IMR-90 (cell line): ENCODE data around the gene L3HYPDH. TPM values are rescaled to one million over a fixed set of nuclear protein-coding genes. Genes with fewer than 3 reads are reported as not detected.

Source experiments
- ATAC-seq: fragments of 200-7000 bp; cut with Tn5 transposase; 2 replicates; pipeline ENCODE4 v1.9.1; 2020; ENCODE audit warnings: low read depth, mild to moderate bottlenecking, moderate library complexity
- BruUV-seq: library from RNA; stranded (reverse); fragments of 400-500 nt; replicated peaks from 2 replicates; lab custom pipeline; 2021; lab: Mats Ljungman, UMichigan
- CTCF ChIA-PET: fragments of 300-600 bp; formaldehyde crosslinking; extraction: SDS; loops from one replicate; lab custom pipeline; 2021; ENCODE audit warnings: antibody characterized with exemption; lab: Yijun Ruan, JAX
- POLR2A ChIA-PET: fragments of 300-600 bp; sonication (Branson Sonifier 250); formaldehyde crosslinking; loops from one replicate; lab custom pipeline; 2022; ENCODE audit warnings: antibody characterized with exemption; ENCODE audit not compliant: unreplicated experiment; lab: Charles Lee
- DNase-seq: peaks from one replicate; pipeline ENCODE4 v3.0.0; 2013
- H2AFZ ChIP-seq: replicated peaks from 2 replicates; pipeline ENCODE3; 2013; ENCODE audit warnings: low read length, mild to moderate bottlenecking; ENCODE audit not compliant: poor library complexity
- H2AK5ac ChIP-seq: 2 replicates; pipeline ENCODE4 v1.6.1; 2013; ENCODE audit warnings: low read depth, low read length, inconsistent platforms
- H2AK9ac ChIP-seq: replicated peaks from 2 replicates; pipeline ENCODE3; 2013; ENCODE audit warnings: mild to moderate bottlenecking, low read depth, low read length, moderate library complexity; ENCODE audit not compliant: poor library complexity
- H2BK120ac ChIP-seq: 2 replicates; pipeline ENCODE4 v1.6.1; 2013; ENCODE audit warnings: low read depth, low read length, inconsistent platforms
- H2BK15ac ChIP-seq: 3 replicates; pipeline ENCODE4 v1.6.1; 2013; ENCODE audit warnings: low read depth, low read length, inconsistent platforms
- H2BK20ac ChIP-seq: 2 replicates; pipeline ENCODE4 v1.6.1; 2013; ENCODE audit warnings: low read depth, mild to moderate bottlenecking, inconsistent platforms, low read length, moderate library complexity
- H2BK5ac ChIP-seq: 2 replicates; pipeline ENCODE4 v1.6.1; 2013; ENCODE audit warnings: mild to moderate bottlenecking, low read depth, low read length, inconsistent platforms; ENCODE audit not compliant: poor library complexity, severe bottlenecking
- H3K14ac ChIP-seq: replicated peaks from 2 replicates; pipeline ENCODE4 v1.6.1; 2013; ENCODE audit warnings: low read depth, low read length, inconsistent platforms
- H3K18ac ChIP-seq: 2 replicates; pipeline ENCODE4 v1.6.1; 2013; ENCODE audit warnings: low read depth, low read length, control low read depth
- H3K23ac ChIP-seq: 2 replicates; pipeline ENCODE4 v1.6.1; 2013; ENCODE audit warnings: low read depth, low read length, inconsistent platforms
- H3K27ac ChIP-seq: 2 replicates; pipeline ENCODE4 v1.5.1; 2013; ENCODE audit warnings: mild to moderate bottlenecking, control low read depth, low read length; ENCODE audit not compliant: insufficient read depth
- H3K27me3 ChIP-seq: 2 replicates; pipeline ENCODE4 v1.6.1; 2013; ENCODE audit warnings: low read length; ENCODE audit not compliant: control insufficient read depth, insufficient read depth
- H3K36me3 ChIP-seq: 2 replicates; pipeline ENCODE4 v1.6.1; 2013; ENCODE audit warnings: low read length, mixed read lengths; ENCODE audit not compliant: control insufficient read depth, insufficient read depth
- H3K4ac ChIP-seq: 2 replicates; pipeline ENCODE4 v1.6.1; 2013; ENCODE audit warnings: low read depth, low read length, inconsistent platforms
- H3K4me1 ChIP-seq: 2 replicates; pipeline ENCODE4 v1.6.1; 2013; ENCODE audit warnings: low read length, mixed read lengths; ENCODE audit not compliant: control insufficient read depth, insufficient read depth
- H3K4me2 ChIP-seq: 2 replicates; pipeline ENCODE4 v1.6.1; 2013; ENCODE audit warnings: low read depth, mild to moderate bottlenecking, control low read depth, low read length, moderate library complexity
- H3K4me3 ChIP-seq: 2 replicates; pipeline ENCODE4 v1.5.1; 2013; ENCODE audit warnings: low read depth, mild to moderate bottlenecking, control low read depth, low read length, moderate library complexity; ENCODE audit not compliant: insufficient read depth
- H3K56ac ChIP-seq: 2 replicates; pipeline ENCODE4 v1.6.1; 2013; ENCODE audit warnings: low read length, inconsistent platforms; ENCODE audit not compliant: insufficient read depth; ENCODE audit errors: extremely low read depth
- H3K79me1 ChIP-seq, 2 experiments: 2 replicates each; pipeline ENCODE4 v1.6.1; 2013; ENCODE audit warnings: low read length in 2 of 2, inconsistent platforms in 1 of 2, low read depth in 1 of 2
- H3K9ac ChIP-seq: 2 replicates; pipeline ENCODE4 v1.6.1; 2013; ENCODE audit warnings: low read depth, low read length, control low read depth
- H3K9me1 ChIP-seq: 2 replicates; pipeline ENCODE4 v1.6.1; 2013; ENCODE audit warnings: low read length, inconsistent platforms; ENCODE audit not compliant: insufficient read depth
- H3K9me3 ChIP-seq: 2 replicates; pipeline ENCODE4 v1.6.1; 2013; ENCODE audit warnings: low read length; ENCODE audit not compliant: control insufficient read depth, insufficient read depth
- H4K20me1 ChIP-seq: 2 replicates; pipeline ENCODE4 v1.6.1; 2013; ENCODE audit warnings: low read length, inconsistent platforms; ENCODE audit not compliant: insufficient read depth
- H4K5ac ChIP-seq: 2 replicates; pipeline ENCODE4 v1.6.1; 2013; ENCODE audit warnings: mild to moderate bottlenecking, low read depth, low read length, control low read depth
- H4K8ac ChIP-seq, 2 experiments: 2 replicates each; pipeline ENCODE4 v1.6.1; 2013; ENCODE audit warnings: low read depth in 2 of 2, low read length in 2 of 2, control low read depth in 1 of 2, inconsistent platforms in 1 of 2
- H4K91ac ChIP-seq: 2 replicates; pipeline ENCODE4 v1.6.1; 2013; ENCODE audit warnings: low read depth, low read length, inconsistent platforms; ENCODE audit not compliant: insufficient read depth
- BHLHE40 ChIP-seq: fragments of 150-350 bp; IDR thresholded peaks from 2 replicates; pipeline ENCODE4 v1.6.1; 2016; ENCODE audit warnings: mild to moderate bottlenecking, low read depth, low read length
- CHD1 ChIP-seq: IDR thresholded peaks from 2 replicates; pipeline ENCODE4 v1.6.1; 2012; ENCODE audit warnings: low read depth, low read length, improper control_type of control experiment
- CTCF ChIP-seq: conservative IDR thresholded peaks from 2 replicates; pipeline ENCODE4 v1.5.1; 2012; ENCODE audit warnings: mild to moderate bottlenecking, low read depth, low read length, improper control_type of control experiment
- ELK1 ChIP-seq: fragments of 150-350 bp; IDR thresholded peaks from 2 replicates; pipeline ENCODE4 v1.6.1; 2016; ENCODE audit warnings: low read depth, mild to moderate bottlenecking, low read length, moderate library complexity, borderline replicate concordance
- MAFK ChIP-seq: IDR thresholded peaks from 2 replicates; pipeline ENCODE4 v1.6.1; 2012; ENCODE audit warnings: low read depth, low read length, improper control_type of control experiment
- MXI1 ChIP-seq: IDR thresholded peaks from 2 replicates; pipeline ENCODE4 v1.6.1; 2012; ENCODE audit warnings: low read depth, mild to moderate bottlenecking, low read length, moderate library complexity, borderline replicate concordance
- NFE2L2 ChIP-seq: fragments of 150-350 bp; IDR thresholded peaks from 2 replicates; pipeline ENCODE4 v1.6.1; 2016; ENCODE audit warnings: low read depth, mild to moderate bottlenecking, low read length
- RAD21 ChIP-seq: IDR thresholded peaks from 2 replicates; pipeline ENCODE4 v1.6.1; 2012; ENCODE audit warnings: low read length, improper control_type of control experiment
- SMC3 ChIP-seq: fragments of 150-350 bp; IDR thresholded peaks from 2 replicates; pipeline ENCODE4 v1.6.1; 2016; ENCODE audit warnings: low read depth, mild to moderate bottlenecking, antibody characterized with exemption, low read length, moderate library complexity
- WGBS, 2 experiments: methylation state at CpG; one replicate each; pipeline versions ENCODE4 v1.1.5 to v1.1.7; 2013; ENCODE audit warnings: missing lambda C conversion rate in 2 of 2; ENCODE audit not compliant: insufficient read length in 1 of 2; ENCODE audit errors: extremely low coverage in 2 of 2; 5-methylcytosine and 5-hydroxymethylcytosine counted together
- dilution Hi-C: fragments of 300-500 bp; cut with HindIII; formaldehyde crosslinking; loops from one replicate; pipeline ENCODE4 v1.14.3; 2018; ENCODE audit warnings: low sequenced_read_pairs; ENCODE audit not compliant: unreplicated experiment
- in situ Hi-C: fragments of 300-500 bp; cut with MboI; formaldehyde crosslinking; loops from 3 replicates; pipeline ENCODE4 v1.14.3; 2019; ENCODE audit warnings: low sequenced_read_pairs, inconsistent platforms, mixed read lengths
- intact Hi-C: fragments of 100-400 bp; cut with micrococcal nuclease; formaldehyde crosslinking; loops from 2 replicates; pipeline ENCODE4 v1.10.0; 2022
- polyA plus RNA-seq, 3 experiments: library from polyadenylated mRNA; depleted of rRNA; stranded (reverse); fragments of >200 nt; gene quantifications; 2 replicates each; pipeline ENCODE4 v1.2.3, GENCODE V29; 2012; ENCODE audit warnings: low replicate concordance in 1 of 3
- total RNA-seq: library from RNA; depleted of rRNA; stranded (reverse); fragments of >200 nt; gene quantifications from 2 replicates; pipeline ENCODE4 v1.2.3, GENCODE V29; 2012
- TF ChIP-seq, protein P1 (sequence below): fragments of 150-350 bp; IDR thresholded peaks from 2 replicates; pipeline ENCODE4 v1.6.1; 2017; ENCODE audit warnings: mild to moderate bottlenecking, antibody characterized with exemption, low read length, low read depth

Gene L3HYPDH
- total and polyA plus RNA-seq, 2 of the 4 experiments (the other 2 are of a cell fraction), result 40.9 to 49.1 TPM

DNA sequence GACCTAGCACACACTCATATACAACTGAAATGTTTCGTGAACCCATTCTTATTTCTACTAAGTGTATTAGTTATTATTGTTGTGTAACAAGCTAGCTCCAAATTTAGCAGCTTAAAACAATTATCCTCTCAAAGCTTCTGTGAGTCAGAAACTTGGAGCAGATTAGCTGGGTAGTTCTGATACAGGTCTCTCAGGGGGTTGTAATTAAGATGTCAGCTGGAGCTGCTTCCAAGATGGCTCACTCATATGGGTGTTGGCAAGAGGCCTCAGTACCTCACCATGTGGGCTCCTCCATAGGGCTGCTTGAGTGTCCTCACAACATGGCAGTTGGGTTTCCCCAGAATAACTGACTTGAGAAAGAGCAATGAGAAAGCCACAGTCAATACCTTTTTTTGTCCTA lies 28.8 kb downstream of the L3HYPDH start:
- Histone ChIP-seq H2BK20ac (no peak overlapping the region), H3K9me1 (peaks cover 4% of the 10 kb centered on the region; the same call in 1 of the 2 replicates), H4K5ac (no peak overlapping the region), H4K91ac (no peak overlapping the region), H2AK9ac (no peak overlapping the region), H2AFZ (no peak overlapping the region), H3K23ac (no peak overlapping the region), H3K36me3 (peaks cover 21% of the 10 kb centered on the region), H3K56ac (no peak overlapping the region), H3K4ac (no peak overlapping the region), H4K8ac (no peak overlapping the region), H3K79me1 (peaks cover 12 to 13% of the 10 kb centered on the region in 2 experiments; a peak in 3 of 4 replicates), H3K27ac (no peak overlapping the region), H3K27me3 (no peaks in the 10 kb centered on the region), H3K4me1 (peaks cover 10% of the 10 kb centered on the region), H3K9me3 (no peaks in the 10 kb centered on the region; the same call in 1 of the 2 replicates), H4K20me1 (peaks cover 3% of the 10 kb centered on the region; the same call in 1 of the 2 replicates), H2AK5ac (no peak overlapping the region), H3K4me3 (no peak overlapping the region), H3K9ac (no peak overlapping the region), H3K18ac (peak overlapping the region; percentile 10; the same call in 1 of the 2 replicates), H3K4me2 (no peak overlapping the region), H2BK15ac (no peak overlapping the region), H3K14ac (no peak overlapping the region), H2BK120ac (no peak overlapping the region), H2BK5ac (peak overlapping the region; percentile 56)
- POLR2A ChIA-PET, result no interaction called here
- BruUV-seq, result no TSS peak
- ATAC-seq (peak; percentile 47), DNase-seq (peak; percentile 72)
- intact Hi-C loops (no loop called here), dilution Hi-C loops (no loop called here), in situ Hi-C loops (loop anchor here (25.0 kb wide), 2 partner anchors 818 to 968 kb away; partner anchors contain the start of gene DACT1)
- no CpG with 5 or more reads among the region's 1 CpG for WGBS, 2 experiments
- CTCF ChIA-PET, result no interaction called here
- TF ChIP-seq CTCF, result no peak
- no peak for TF ChIP-seq CHD1
- TF ChIP-seq RAD21, result no peak
- TF ChIP-seq, protein P1, sequence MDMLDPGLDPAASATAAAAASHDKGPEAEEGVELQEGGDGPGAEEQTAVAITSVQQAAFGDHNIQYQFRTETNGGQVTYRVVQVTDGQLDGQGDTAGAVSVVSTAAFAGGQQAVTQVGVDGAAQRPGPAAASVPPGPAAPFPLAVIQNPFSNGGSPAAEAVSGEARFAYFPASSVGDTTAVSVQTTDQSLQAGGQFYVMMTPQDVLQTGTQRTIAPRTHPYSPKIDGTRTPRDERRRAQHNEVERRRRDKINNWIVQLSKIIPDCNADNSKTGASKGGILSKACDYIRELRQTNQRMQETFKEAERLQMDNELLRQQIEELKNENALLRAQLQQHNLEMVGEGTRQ, result no peak
- no peak for TF ChIP-seq NFE2L2
- TF ChIP-seq BHLHE40, result no peak
- TF ChIP-seq MXI1, result no peak
- no peak for TF ChIP-seq ELK1
- no peak for TF ChIP-seq MAFK
- no peak for TF ChIP-seq SMC3
